Transverse colon (tissue), 4 donors: Measurements from ENCODE around the gene PRCD. TPM values are rescaled to one million over a fixed set of nuclear protein-coding genes. Genes with fewer than 3 reads are reported as not detected.

Source experiments
- DNase-seq: peaks from one replicate; pipeline ENCODE4 v3.0.0-alpha.2; 2019
- H3K27ac ChIP-seq, 4 donors: fragments of 200-600 bp; sonication (generic); 2 replicates each; pipeline ENCODE4 v1.5.1; 2016 to 2018; ENCODE audit warnings: inconsistent platforms in 4 of 4
- H3K27me3 ChIP-seq: fragments of 200-600 bp; sonication (generic); 2 replicates; pipeline ENCODE4 v1.5.1; 2017; ENCODE audit warnings: inconsistent platforms
- H3K36me3 ChIP-seq, 4 donors: fragments of 200-600 bp; sonication (generic); 2 replicates each; pipeline ENCODE4 v1.5.1; 2017 to 2019; ENCODE audit warnings: inconsistent platforms in 4 of 4
- H3K4me1 ChIP-seq, 4 donors: fragments of 200-600 bp; sonication (generic); 2 replicates each; pipeline ENCODE4 v1.5.1; 2017 to 2020; ENCODE audit warnings: inconsistent platforms in 4 of 4
- H3K4me3 ChIP-seq, 4 donors: fragments of 200-600 bp; sonication (generic); 1 replicate in 1 of 4; 2 replicates in 3 of 4; pipeline versions ENCODE4 v1.5.1 to v1.6.1; 2017 to 2019; ENCODE audit warnings: inconsistent platforms in 4 of 4
- H3K9me3 ChIP-seq, 2 donors: fragments of 200-600 bp; sonication (generic); 2 replicates each; pipeline ENCODE4 v1.5.1; 2017 to 2019; ENCODE audit warnings: inconsistent platforms in 2 of 2
- CTCF ChIP-seq, 5 experiments: fragments of 200-600 bp in 3 of 5; fragments of 450-650 bp in 2 of 5; sonication (generic) in 3 of 5; IDR thresholded peaks; 1 replicate in 2 of 5; 2 replicates in 3 of 5; pipeline ENCODE4 v1.5.1; 2016 to 2017; ENCODE audit warnings: antibody characterized with exemption in 5 of 5, inconsistent platforms in 3 of 5, mild to moderate bottlenecking in 2 of 5, moderate library complexity in 1 of 5
- EP300 ChIP-seq: sonication (generic); formaldehyde crosslinking; IDR thresholded peaks from one replicate; pipeline ENCODE4 v1.6.1; 2017; ENCODE audit warnings: antibody characterized with exemption, low read depth
- POLR2A ChIP-seq: fragments of 450-650 bp; IDR thresholded peaks from one replicate; pipeline ENCODE4 v1.6.1; 2016; ENCODE audit warnings: antibody characterized with exemption, mild to moderate bottlenecking, moderate library complexity
- POLR2AphosphoS5 ChIP-seq, 3 donors: sonication (generic); formaldehyde crosslinking; IDR thresholded peaks; one replicate each; pipeline ENCODE4 v1.6.1; 2016; ENCODE audit warnings: antibody characterized with exemption in 3 of 3
- WGBS, 2 donors: methylation state at CpG; one replicate each; pipeline ENCODE4 v1.1.5; 2018; ENCODE audit warnings: low coverage in 1 of 2; 5-methylcytosine and 5-hydroxymethylcytosine counted together
- in situ Hi-C, 4 donors: fragments of 200-750 bp; cut with MboI; loops; one replicate each; pipeline versions ENCODE4 v1.15.0 to v1.15.1; 2017; ENCODE audit warnings: low sequenced_read_pairs in 3 of 4, low pct_ligation_motif_present in 1 of 4, low pct_unique_long_range_greater_than_20kb in 1 of 4
- intact Hi-C: fragments of 100-400 bp; cut with DNase I; formaldehyde crosslinking; loops from one replicate; pipeline ENCODE4 v1.15.1; 2023; ENCODE audit warnings: low total_unique reads
- total RNA-seq, 4 donors: library from RNA; depleted of rRNA; stranded (reverse); fragments of >200 nt; gene quantifications; one replicate each; pipeline ENCODE4 v1.1.0, GENCODE V29; 2016

Gene PRCD
- total RNA-seq, 4 donors from 2014 or later, result 0.64 to 6.8 TPM; not detected in 2

DNA sequence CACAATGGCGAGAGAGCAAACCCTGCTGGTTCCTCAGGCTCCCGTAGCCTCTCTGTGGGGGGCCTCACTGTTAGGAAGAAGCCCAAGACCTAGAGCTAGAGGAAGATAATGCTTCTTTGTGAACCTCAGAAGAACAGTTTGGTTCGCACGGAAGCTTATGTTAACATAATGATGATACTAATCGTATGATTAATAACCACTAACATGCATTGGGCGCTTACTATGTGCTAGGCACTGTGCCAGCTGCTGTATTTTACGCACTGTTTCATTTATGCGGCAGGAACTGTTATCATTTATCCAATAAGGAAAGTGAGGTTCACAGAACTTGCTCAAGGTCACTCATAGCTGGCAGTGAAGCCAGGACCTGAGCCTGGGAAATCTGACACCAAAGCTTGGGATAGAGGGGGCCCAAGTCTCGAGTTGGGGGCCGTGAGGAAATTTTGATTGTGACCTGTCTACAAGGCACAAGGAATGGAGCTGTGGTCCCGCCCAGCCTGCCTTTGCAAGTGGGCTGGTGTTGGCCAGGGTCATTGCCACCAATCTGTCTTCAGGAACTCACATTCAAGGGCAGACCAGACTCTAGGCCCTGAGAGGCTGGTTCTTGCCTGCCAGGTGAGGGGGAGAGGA, 6.8 kb downstream of the PRCD start:
- H3K36me3 ChIP-seq, result no peaks in the 10 kb centered on the region
- intact Hi-C loops, result no loop called here
- H3K27ac ChIP-seq, result no peak overlapping the region
- TF ChIP-seq EP300, result no peak
- TF ChIP-seq POLR2A, result no peak
- H3K4me1 ChIP-seq, result peaks cover 8 to 25% (median 13%) of the 10 kb centered on the region in 4 donors
- in situ Hi-C loops, result loop anchor here in 1 of 4 donors (25.0 kb wide), 1 partner anchor 166 kb away; the partner anchor contains the start of gene MXRA7
- H3K27me3 ChIP-seq, result peaks cover 10% of the 10 kb centered on the region
- DNase-seq, result no peak
- 57 to 64% methylated on average over 6 to 11 of the region's 11 CpGs for WGBS, 2 donors
- no peaks in the 10 kb centered on the region for H3K9me3 ChIP-seq
- H3K4me3 ChIP-seq, result no peak overlapping the region

- Histone ChIP-seq H3K27me3 (peaks cover 10% of the 10 kb centered on the region), H3K4me1 (peaks cover 8 to 25% (median 13%) of the 10 kb centered on the region in 4 donors), H3K4me3 (no peak overlapping the region), H3K27ac (no peak overlapping the region), H3K9me3 (no peaks in the 10 kb centered on the region), H3K36me3 (no peaks in the 10 kb centered on the region)
- intact Hi-C loops (no loop called here), in situ Hi-C loops (loop anchor here in 1 of 4 donors (25.0 kb wide), 1 partner anchor 165 kb away; the partner anchor contains the start of gene MXRA7)
- 53 to 67% methylated on average over 1 to 3 of the region's 3 CpGs for WGBS, 2 donors
- peak; percentile 67 for DNase-seq
- peak; percentile 54 to 69 (median 58) for TF ChIP-seq CTCF (IDR thresholded peaks at IDR 0.05)
- no peak for TF ChIP-seq EP300
Measured at GRCh38 chr17:76547183-76547641, 7.4 kb downstream of the PRCD start.

DNA sequence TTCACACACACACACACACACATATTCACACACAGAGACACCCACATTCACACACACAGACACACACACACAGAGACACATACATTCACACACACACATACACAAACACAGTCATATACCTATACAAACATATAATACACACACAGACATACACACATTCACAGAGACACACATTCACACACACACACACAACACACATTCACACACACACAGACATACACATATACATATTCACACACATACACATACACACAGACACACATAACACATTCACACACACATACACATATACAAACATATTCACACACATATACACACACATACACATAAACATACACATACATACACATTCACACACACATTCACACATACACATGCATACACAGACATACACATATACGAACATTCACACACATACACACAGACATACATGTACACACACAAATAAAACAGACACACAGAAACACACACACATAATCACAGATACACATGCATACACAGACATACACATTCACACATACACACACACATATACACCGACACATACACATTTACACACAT, 7.9 kb downstream of the PRCD start:
- peaks cover 10% of the 10 kb centered on the region for H3K27me3 ChIP-seq
- peaks cover 8 to 25% (median 13%) of the 10 kb centered on the region in 4 donors for H3K4me1 ChIP-seq
- no peak overlapping the region for H3K27ac ChIP-seq
- TF ChIP-seq EP300 (no peak), POLR2AphosphoS5 (IDR thresholded peaks at IDR 0.05) (no peak), POLR2A (no peak), CTCF (IDR thresholded peaks at IDR 0.05) (no peak)
- in situ Hi-C loops (loop anchor here in 1 of 4 donors (25.0 kb wide), 1 partner anchor 165 kb away; the partner anchor contains the start of gene MXRA7), intact Hi-C loops (no loop called here)
- DNase-seq, result no peak
- 79 to 86% methylated on average over 2 of the region's 2 CpGs for WGBS, 2 donors
- H3K36me3 ChIP-seq, result no peaks in the 10 kb centered on the region
- no peak overlapping the region for H3K4me3 ChIP-seq
- H3K9me3 ChIP-seq, result no peaks in the 10 kb centered on the region

DNA sequence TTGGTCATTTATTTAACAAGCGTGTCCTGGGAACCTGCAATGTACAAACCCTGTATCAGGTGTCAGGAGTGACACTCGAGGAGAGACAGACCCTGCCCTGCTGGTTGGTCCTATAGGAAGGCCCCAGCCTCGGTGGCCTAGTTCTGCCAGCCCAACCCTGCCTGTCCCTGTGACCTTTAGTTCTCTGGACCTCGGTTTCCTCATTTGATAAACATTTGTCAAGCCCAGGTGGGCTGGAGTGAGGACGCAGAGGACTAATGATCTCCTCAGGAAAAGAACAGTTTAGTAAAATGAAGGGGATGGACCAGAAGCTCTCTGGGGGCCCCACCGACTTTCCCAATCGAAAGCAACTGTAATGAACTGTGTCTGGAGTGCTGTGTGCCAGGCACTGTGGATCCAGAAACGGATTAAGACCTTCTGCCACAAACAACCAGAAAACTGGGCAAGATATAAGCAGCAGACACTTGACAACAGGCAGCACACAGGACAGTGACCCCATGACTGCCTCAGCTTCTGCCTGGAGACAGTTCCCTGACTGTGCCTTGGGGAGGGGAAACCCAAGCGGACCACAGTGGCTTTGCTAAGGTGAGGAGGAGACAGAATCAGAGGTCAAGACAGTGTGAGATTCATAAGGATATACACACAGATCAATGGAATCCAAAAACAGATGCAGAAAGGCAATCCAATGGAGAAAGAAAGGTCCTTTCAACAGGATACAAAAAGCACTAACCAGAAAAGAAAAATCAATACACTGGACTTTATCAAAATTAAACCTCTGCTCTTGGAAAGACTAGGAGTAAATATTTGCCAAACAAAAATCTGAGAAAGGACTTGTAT, 8.8 kb downstream of the PRCD start:
- H3K4me1 ChIP-seq, result peaks cover 8 to 25% (median 13%) of the 10 kb centered on the region in 4 donors
- peaks cover 2% of the 10 kb centered on the region for H3K27me3 ChIP-seq
- in situ Hi-C loops (loop anchor here in 1 of 4 donors (25.0 kb wide), 1 partner anchor 164 kb away; the partner anchor contains the start of gene MXRA7), intact Hi-C loops (no loop called here)
- TF ChIP-seq CTCF (IDR thresholded peaks at IDR 0.05), result no peak
- TF ChIP-seq POLR2AphosphoS5 (IDR thresholded peaks at IDR 0.05), result no peak
- no peak for TF ChIP-seq EP300
- TF ChIP-seq POLR2A, result no peak
- H3K4me3 ChIP-seq, result no peak overlapping the region
- H3K27ac ChIP-seq, result no peak overlapping the region
- DNase-seq, result no peak
- no peaks in the 10 kb centered on the region for H3K9me3 ChIP-seq
- 64 to 82% methylated on average over 4 to 9 of the region's 9 CpGs for WGBS, 2 donors
- H3K36me3 ChIP-seq, result no peaks in the 10 kb centered on the region
